Stomach smooth muscle (tissue), 2 donors: Measurements from ENCODE around the gene SMIM10.

ENCODE experiments used
- H3K27ac ChIP-seq: one replicate; pipeline ENCODE4 v1.7.0; 2013; ENCODE audit warnings: mild to moderate bottlenecking, low read length, inconsistent platforms
- H3K27me3 ChIP-seq, 2 donors: one replicate each; pipeline ENCODE4 v1.7.0; 2013; ENCODE audit warnings: low read length in 2 of 2; ENCODE audit not compliant: insufficient read depth in 2 of 2, control insufficient read depth in 1 of 2
- H3K36me3 ChIP-seq, 2 donors: one replicate each; pipeline ENCODE4 v1.7.0; 2013; ENCODE audit warnings: low read length in 2 of 2; ENCODE audit not compliant: control insufficient read depth in 2 of 2, insufficient read depth in 2 of 2
- H3K4me1 ChIP-seq: one replicate; pipeline ENCODE4 v1.7.0; 2013; ENCODE audit warnings: low read length; ENCODE audit not compliant: control insufficient read depth, insufficient read depth
- H3K4me3 ChIP-seq, 2 donors: one replicate each; pipeline ENCODE4 v1.7.0; 2013; ENCODE audit warnings: low read length in 2 of 2
- H3K9ac ChIP-seq, 2 donors: one replicate each; pipeline ENCODE4 v1.7.0; 2013; ENCODE audit warnings: low read length in 2 of 2, mild to moderate bottlenecking in 1 of 2
- H3K9me3 ChIP-seq, 2 donors: one replicate each; pipeline ENCODE4 v1.7.0; 2013; ENCODE audit warnings: low read length in 2 of 2; ENCODE audit not compliant: control insufficient read depth in 2 of 2
- donor health status: healthy.
- donor health status: Pancreatic carcinoma.

Gene SMIM10

GRCh38 chrX:134981910-134982309 is 8.9 kb upstream of the SMIM10 start:
- no peaks in the 10 kb centered on the region for H3K4me1 ChIP-seq
- peaks cover 0 to 4% of the 10 kb centered on the region in 2 donors for H3K27me3 ChIP-seq
- H3K9ac ChIP-seq = no peak overlapping the region
- no peaks in the 10 kb centered on the region for H3K36me3 ChIP-seq
- no peak overlapping the region for H3K4me3 ChIP-seq
- no peak overlapping the region for H3K27ac ChIP-seq
- no peaks in the 10 kb centered on the region for H3K9me3 ChIP-seq

GRCh38 chrX:134982748-134983147 is 8.0 kb upstream of the SMIM10 start:
- Histone ChIP-seq H3K9ac (no peak overlapping the region), H3K4me1 (no peaks in the 10 kb centered on the region), H3K27ac (no peak overlapping the region), H3K27me3 (peaks cover 0 to 3% of the 10 kb centered on the region in 2 donors), H3K36me3 (no peaks in the 10 kb centered on the region), H3K4me3 (no peak overlapping the region), H3K9me3 (no peaks in the 10 kb centered on the region)

- peaks cover 0 to 7% of the 10 kb centered on the region in 2 donors for H3K27me3 ChIP-seq
- H3K27ac ChIP-seq = no peak overlapping the region
- no peaks in the 10 kb centered on the region for H3K4me1 ChIP-seq
- H3K4me3 ChIP-seq = no peak overlapping the region
- no peaks in the 10 kb centered on the region for H3K36me3 ChIP-seq
- H3K9ac ChIP-seq = no peak overlapping the region
- no peaks in the 10 kb centered on the region for H3K9me3 ChIP-seq
Measured at GRCh38 chrX:134985479-134985878, 5.3 kb upstream of the SMIM10 start.

- Histone ChIP-seq H3K27ac (no peak overlapping the region), H3K36me3 (no peaks in the 10 kb centered on the region), H3K4me3 (peak overlapping the region in 1 of 2 donors; percentile 77), H3K9me3 (no peaks in the 10 kb centered on the region), H3K4me1 (peaks cover 2% of the 10 kb centered on the region), H3K27me3 (peaks cover 0 to 4% of the 10 kb centered on the region in 2 donors), H3K9ac (no peak overlapping the region)
Measured at GRCh38 chrX:134990475-134990800, 353 bp upstream of the SMIM10 start.

GRCh38 chrX:134997646-134998045 is 6.9 kb downstream of the SMIM10 start:
- Histone ChIP-seq H3K9me3 (no peaks in the 10 kb centered on the region), H3K27me3 (peaks cover 0 to 10% of the 10 kb centered on the region in 2 donors), H3K27ac (no peak overlapping the region), H3K36me3 (no peaks in the 10 kb centered on the region), H3K9ac (no peak overlapping the region), H3K4me3 (no peak overlapping the region), H3K4me1 (no peaks in the 10 kb centered on the region)

GRCh38 chrX:134998246-134998645 is 7.5 kb downstream of the SMIM10 start:
- Histone ChIP-seq H3K9ac (no peak overlapping the region), H3K27me3 (peaks cover 0 to 10% of the 10 kb centered on the region in 2 donors), H3K9me3 (no peaks in the 10 kb centered on the region), H3K36me3 (no peaks in the 10 kb centered on the region), H3K27ac (no peak overlapping the region), H3K4me3 (no peak overlapping the region), H3K4me1 (no peaks in the 10 kb centered on the region)

- Histone ChIP-seq H3K4me1 (peaks cover 3% of the 10 kb centered on the region), H3K27me3 (peaks cover 0 to 14% of the 10 kb centered on the region in 2 donors), H3K36me3 (no peaks in the 10 kb centered on the region), H3K4me3 (no peak overlapping the region), H3K9me3 (no peaks in the 10 kb centered on the region), H3K9ac (no peak overlapping the region), H3K27ac (no peak overlapping the region)
Measured at GRCh38 chrX:134999469-134999868, 8.7 kb downstream of the SMIM10 start.

- Histone ChIP-seq H3K36me3 (no peaks in the 10 kb centered on the region), H3K27ac (no peak overlapping the region), H3K4me3 (no peak overlapping the region), H3K9me3 (no peaks in the 10 kb centered on the region), H3K27me3 (peaks cover 0 to 14% of the 10 kb centered on the region in 2 donors), H3K4me1 (peaks cover 4% of the 10 kb centered on the region), H3K9ac (no peak overlapping the region)
Measured at GRCh38 chrX:135000516-135000915, 9.7 kb downstream of the SMIM10 start.

- Histone ChIP-seq H3K27ac (peak overlapping the region; percentile 37), H3K4me1 (peaks cover 4% of the 10 kb centered on the region), H3K36me3 (no peaks in the 10 kb centered on the region), H3K9ac (peak overlapping the region; percentile 55 to 72), H3K9me3 (no peaks in the 10 kb centered on the region), H3K4me3 (peak overlapping the region; percentile 74 to 77), H3K27me3 (peaks cover 0 to 6% of the 10 kb centered on the region in 2 donors)
Measured at GRCh38 chrX:135003876-135004623, 13.3 kb downstream of the SMIM10 start.

- peaks cover 4% of the 10 kb centered on the region for H3K4me1 ChIP-seq
- H3K9me3 ChIP-seq = no peaks in the 10 kb centered on the region
- no peak overlapping the region for H3K4me3 ChIP-seq
- H3K9ac ChIP-seq = no peak overlapping the region
- H3K27ac ChIP-seq = no peak overlapping the region
- H3K27me3 ChIP-seq = peaks cover 0 to 10% of the 10 kb centered on the region in 2 donors
- no peaks in the 10 kb centered on the region for H3K36me3 ChIP-seq
Measured at GRCh38 chrX:135006187-135006586, 15.4 kb downstream of the SMIM10 start.

GRCh38 chrX:135009057-135009610 is 18.3 kb downstream of the SMIM10 start:
- Histone ChIP-seq H3K27ac (no peak overlapping the region), H3K27me3 (peaks cover 0 to 12% of the 10 kb centered on the region in 2 donors), H3K9me3 (no peaks in the 10 kb centered on the region), H3K36me3 (no peaks in the 10 kb centered on the region), H3K9ac (no peak overlapping the region), H3K4me1 (peaks cover 4% of the 10 kb centered on the region), H3K4me3 (no peak overlapping the region)
